Effector memory CD8-positive, alpha-beta T cell (primary cell): ENCODE measurements around the gene PPM1M.

Experiments
- ATAC-seq: fragments of 150-1000 bp; cut with Tn5 transposase; replicated peaks from 2 replicates; pipeline ENCODE4 v1.10.0; 2021; ENCODE audit warnings: mild to moderate bottlenecking, moderate library complexity
- DNase-seq, 3 experiments: peaks; one replicate each; pipeline ENCODE4 v3.0.0; 2021
- H3K27ac Mint-ChIP-seq, 2 donors: one replicate each; pipeline ENCODE4 v1.8.0; 2022; ENCODE audit warnings: mild to moderate bottlenecking in 2 of 2, mixed read lengths in 2 of 2, moderate library complexity in 2 of 2
- H3K27me3 Mint-ChIP-seq, 2 donors: one replicate each; pipeline ENCODE4 v1.8.0; 2022; ENCODE audit warnings: mixed read lengths in 2 of 2
- H3K36me3 Mint-ChIP-seq: one replicate; pipeline ENCODE4 v1.8.0; 2022; ENCODE audit warnings: mild to moderate bottlenecking, moderate library complexity, mixed read lengths; ENCODE audit not compliant: insufficient read depth
- H3K4me1 Mint-ChIP-seq, 2 donors: one replicate each; pipeline ENCODE4 v1.8.0; 2022; ENCODE audit warnings: low read depth in 2 of 2, mixed read lengths in 2 of 2
- H3K4me3 Mint-ChIP-seq, 2 donors: one replicate each; pipeline ENCODE4 v1.8.0; 2022; ENCODE audit warnings: mild to moderate bottlenecking in 2 of 2, mixed read lengths in 2 of 2, moderate library complexity in 2 of 2
- H3K9me3 Mint-ChIP-seq, 2 donors: one replicate each; pipeline ENCODE4 v1.8.0; 2022; ENCODE audit warnings: mixed read lengths in 2 of 2
- total RNA-seq, 9 experiments: gene quantifications; one replicate each; lab custom pipeline; 2026; lab: John Stamatoyannopoulos, UW

Gene PPM1M
- total RNA-seq: 61.9 to 107 (median 68.1) reads per million in 9 experiments

GRCh38 chr3:52245322-52246263 is at the start of gene PPM1M:
Gene PPM1M (plus strand): TSS chr3:52245759. CDS start chr3:52245825, 66 bp downstream.
- peak within 1 kb of the TSS; percentile 92 to 94 for H3K27ac Mint-ChIP-seq
- peaks cover 37% of the 10 kb centered on the region for H3K36me3 Mint-ChIP-seq
- peak; percentile 62 to 72 (median 63) for DNase-seq

GRCh38 chr3:52195823-52196331 is 49.7 kb upstream of the PPM1M start:
- Mint-ChIP-seq H3K36me3 (peaks cover 12% of the 10 kb centered on the region), H3K27me3 (no peaks in the 10 kb centered on the region), H3K27ac (peak overlapping the region in 1 of 2 donors; percentile 99), H3K4me1 (peaks cover 19 to 26% of the 10 kb centered on the region in 2 donors), H3K9me3 (no peaks in the 10 kb centered on the region), H3K4me3 (no peak overlapping the region)
- DNase-seq (no peak), ATAC-seq (no peak)

More at GRCh38 chr3:52245322-52246263, at the start of gene PPM1M:
- Mint-ChIP-seq H3K4me3 (peak within 1 kb of the TSS; percentile 82 to 91), H3K27me3 (no peaks in the 10 kb centered on the region), H3K9me3 (no peaks in the 10 kb centered on the region), H3K4me1 (peaks cover 62 to 68% of the 10 kb centered on the region in 2 donors)
- ATAC-seq: peak; percentile 74

- no peak overlapping the region for H3K4me3 Mint-ChIP-seq
- no peaks in the 10 kb centered on the region for H3K9me3 Mint-ChIP-seq
- peaks cover 24 to 27% of the 10 kb centered on the region in 2 donors for H3K4me1 Mint-ChIP-seq
- ATAC-seq: no peak
- H3K36me3 Mint-ChIP-seq: peaks cover 20% of the 10 kb centered on the region
- H3K27ac Mint-ChIP-seq: peak overlapping the region; percentile 99
- no peaks in the 10 kb centered on the region for H3K27me3 Mint-ChIP-seq
- no peak for DNase-seq
These were observed 48.6 kb upstream of the PPM1M start for GRCh38 chr3:52196977-52197376.

- ATAC-seq (no peak), DNase-seq (no peak)
- Mint-ChIP-seq H3K4me1 (peaks cover 27 to 29% of the 10 kb centered on the region in 2 donors), H3K36me3 (peaks cover 23% of the 10 kb centered on the region), H3K27ac (peak overlapping the region; percentile 99), H3K9me3 (no peaks in the 10 kb centered on the region), H3K4me3 (peak overlapping the region; percentile 99 to 100), H3K27me3 (no peaks in the 10 kb centered on the region)
These were observed 48.1 kb upstream of the PPM1M start for GRCh38 chr3:52197499-52197841.

GRCh38 chr3:52197842-52198625 is 47.5 kb upstream of the PPM1M start, which contains the start of gene ALAS1:
Gene ALAS1 (plus strand): TSS chr3:52198160. CDS start chr3:52199242, 1,082 bp downstream.
- DNase-seq: peak; percentile 93 to 96 (median 96)
- H3K4me3 Mint-ChIP-seq: peak within 1 kb of the TSS; percentile 99 to 100

GRCh38 chr3:52198643-52199608 is 46.6 kb upstream of the PPM1M start:
- Mint-ChIP-seq H3K9me3 (no peaks in the 10 kb centered on the region), H3K36me3 (peaks cover 38% of the 10 kb centered on the region), H3K27ac (peak overlapping the region; percentile 99), H3K27me3 (no peaks in the 10 kb centered on the region), H3K4me3 (peak overlapping the region; percentile 99 to 100), H3K4me1 (peaks cover 28 to 32% of the 10 kb centered on the region in 2 donors)
- ATAC-seq (no peak), DNase-seq (no peak)

More at GRCh38 chr3:52197842-52198625, 47.5 kb upstream of the PPM1M start, which contains the start of gene ALAS1:
- Mint-ChIP-seq H3K36me3 (peaks cover 29% of the 10 kb centered on the region), H3K27me3 (no peaks in the 10 kb centered on the region), H3K27ac (peak within 1 kb of the TSS; percentile 99), H3K9me3 (no peaks in the 10 kb centered on the region), H3K4me1 (peaks cover 28 to 31% of the 10 kb centered on the region in 2 donors)
- peak; percentile 98 for ATAC-seq

GRCh38 chr3:52200981-52201679 is 44.4 kb upstream of the PPM1M start:
- H3K4me3 Mint-ChIP-seq: no peak overlapping the region
- ATAC-seq (no peak), DNase-seq (no peak)
- peak overlapping the region in 1 of 2 donors; percentile 81 for H3K27ac Mint-ChIP-seq
- peaks cover 28 to 32% of the 10 kb centered on the region in 2 donors for H3K4me1 Mint-ChIP-seq
- no peaks in the 10 kb centered on the region for H3K27me3 Mint-ChIP-seq
- peaks cover 59% of the 10 kb centered on the region for H3K36me3 Mint-ChIP-seq
- H3K9me3 Mint-ChIP-seq: no peaks in the 10 kb centered on the region

- DNase-seq (no peak), ATAC-seq (no peak)
- H3K27ac Mint-ChIP-seq: peak overlapping the region in 1 of 2 donors; percentile 82
- H3K4me3 Mint-ChIP-seq: no peak overlapping the region
- no peaks in the 10 kb centered on the region for H3K27me3 Mint-ChIP-seq
- no peaks in the 10 kb centered on the region for H3K9me3 Mint-ChIP-seq
- peaks cover 73% of the 10 kb centered on the region for H3K36me3 Mint-ChIP-seq
- peaks cover 25 to 27% of the 10 kb centered on the region in 2 donors for H3K4me1 Mint-ChIP-seq
These were observed 43.0 kb upstream of the PPM1M start for GRCh38 chr3:52202384-52203077.

DNA sequence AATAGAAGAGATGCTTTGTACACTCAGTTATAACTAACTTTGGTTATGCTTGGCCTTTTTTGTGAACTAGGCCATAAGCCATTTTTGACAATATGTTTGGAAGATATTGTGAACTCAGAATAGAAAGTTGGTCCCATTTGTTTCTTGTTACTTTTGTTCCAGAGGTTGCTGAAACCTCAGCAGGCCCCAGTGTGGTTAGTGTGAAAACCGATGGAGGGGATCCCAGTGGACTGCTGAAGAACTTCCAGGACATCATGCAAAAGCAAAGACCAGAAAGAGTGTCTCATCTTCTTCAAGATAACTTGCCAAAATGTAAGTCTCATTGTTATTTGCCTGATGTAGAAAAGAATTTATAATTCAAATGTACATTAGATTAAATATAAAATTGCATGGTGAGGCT is 41.9 kb upstream of the PPM1M start:
- Mint-ChIP-seq H3K27ac (peak overlapping the region; percentile 75 to 82), H3K36me3 (peaks cover 75% of the 10 kb centered on the region), H3K4me1 (peaks cover 19 to 22% of the 10 kb centered on the region in 2 donors), H3K4me3 (no peak overlapping the region), H3K27me3 (no peaks in the 10 kb centered on the region), H3K9me3 (no peaks in the 10 kb centered on the region)
- DNase-seq: no peak
- no peak for ATAC-seq

DNA sequence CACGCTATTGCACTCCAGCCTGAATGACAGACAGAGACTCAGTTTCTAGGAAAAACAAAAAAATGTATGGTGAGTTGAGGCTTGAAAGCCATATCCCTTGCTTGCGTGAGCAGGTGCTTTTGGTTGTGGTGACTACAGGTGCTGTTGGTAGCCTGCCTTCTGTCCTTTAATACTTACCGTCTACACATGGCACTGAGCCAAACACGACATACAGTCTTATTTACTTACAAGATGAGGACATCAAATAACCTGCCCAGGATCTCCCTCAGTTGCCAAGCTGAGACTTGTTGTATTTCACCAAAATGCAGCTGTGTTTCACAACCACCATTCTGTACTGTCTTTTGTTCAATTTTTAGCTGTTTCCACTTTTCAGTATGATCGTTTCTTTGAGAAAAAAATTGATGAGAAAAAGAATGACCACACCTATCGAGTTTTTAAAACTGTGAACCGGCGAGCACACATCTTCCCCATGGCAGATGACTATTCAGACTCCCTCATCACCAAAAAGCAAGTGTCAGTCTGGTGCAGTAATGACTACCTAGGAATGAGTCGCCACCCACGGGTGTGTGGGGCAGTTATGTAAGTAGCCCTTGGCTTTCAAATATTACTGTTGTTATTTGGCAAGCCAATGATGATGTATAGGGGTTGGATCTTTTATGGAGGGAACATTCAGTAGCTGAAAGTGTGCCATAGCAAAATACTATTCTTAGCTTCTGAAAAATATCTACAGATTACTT is 41.1 kb upstream of the PPM1M start:
- no peak for ATAC-seq
- no peaks in the 10 kb centered on the region for H3K27me3 Mint-ChIP-seq
- H3K4me1 Mint-ChIP-seq: peaks cover 12 to 14% of the 10 kb centered on the region in 2 donors
- H3K27ac Mint-ChIP-seq: no peak overlapping the region
- peaks cover 81% of the 10 kb centered on the region for H3K36me3 Mint-ChIP-seq
- DNase-seq: no peak
- no peaks in the 10 kb centered on the region for H3K9me3 Mint-ChIP-seq
- no peak overlapping the region for H3K4me3 Mint-ChIP-seq
